Transverse colon (tissue), 4 donors: ENCODE measurements around the gene PAXIP1. TPM values are rescaled to one million over a fixed set of nuclear protein-coding genes. Genes with fewer than 3 reads are reported as not detected.

Source experiments
- DNase-seq: peaks from one replicate; pipeline ENCODE4 v3.0.0-alpha.2; 2019
- H3K27ac ChIP-seq, 4 donors: fragments of 200-600 bp; sonication (generic); 2 replicates each; pipeline ENCODE4 v1.5.1; 2016 to 2018; ENCODE audit warnings: inconsistent platforms in 4 of 4
- H3K27me3 ChIP-seq: fragments of 200-600 bp; sonication (generic); 2 replicates; pipeline ENCODE4 v1.5.1; 2017; ENCODE audit warnings: inconsistent platforms
- H3K36me3 ChIP-seq, 4 donors: fragments of 200-600 bp; sonication (generic); 2 replicates each; pipeline ENCODE4 v1.5.1; 2017 to 2019; ENCODE audit warnings: inconsistent platforms in 4 of 4
- H3K4me1 ChIP-seq, 4 donors: fragments of 200-600 bp; sonication (generic); 2 replicates each; pipeline ENCODE4 v1.5.1; 2017 to 2020; ENCODE audit warnings: inconsistent platforms in 4 of 4
- H3K4me3 ChIP-seq, 4 donors: fragments of 200-600 bp; sonication (generic); 1 replicate in 1 of 4; 2 replicates in 3 of 4; pipeline versions ENCODE4 v1.5.1 to v1.6.1; 2017 to 2019; ENCODE audit warnings: inconsistent platforms in 4 of 4
- H3K9me3 ChIP-seq, 2 donors: fragments of 200-600 bp; sonication (generic); 2 replicates each; pipeline ENCODE4 v1.5.1; 2017 to 2019; ENCODE audit warnings: inconsistent platforms in 2 of 2
- EP300 ChIP-seq: sonication (generic); formaldehyde crosslinking; IDR thresholded peaks from one replicate; pipeline ENCODE4 v1.6.1; 2017; ENCODE audit warnings: antibody characterized with exemption, low read depth
- POLR2A ChIP-seq: fragments of 450-650 bp; IDR thresholded peaks from one replicate; pipeline ENCODE4 v1.6.1; 2016; ENCODE audit warnings: antibody characterized with exemption, mild to moderate bottlenecking, moderate library complexity
- POLR2AphosphoS5 ChIP-seq, 3 donors: sonication (generic); formaldehyde crosslinking; IDR thresholded peaks; one replicate each; pipeline ENCODE4 v1.6.1; 2016; ENCODE audit warnings: antibody characterized with exemption in 3 of 3
- WGBS, 2 donors: methylation state at CpG; one replicate each; pipeline ENCODE4 v1.1.5; 2018; ENCODE audit warnings: low coverage in 1 of 2; 5-methylcytosine and 5-hydroxymethylcytosine counted together
- in situ Hi-C, 4 donors: fragments of 200-750 bp; cut with MboI; loops; one replicate each; pipeline versions ENCODE4 v1.15.0 to v1.15.1; 2017; ENCODE audit warnings: low sequenced_read_pairs in 3 of 4, low pct_ligation_motif_present in 1 of 4, low pct_unique_long_range_greater_than_20kb in 1 of 4
- intact Hi-C: fragments of 100-400 bp; cut with DNase I; formaldehyde crosslinking; loops from one replicate; pipeline ENCODE4 v1.15.1; 2023; ENCODE audit warnings: low total_unique reads
- total RNA-seq, 4 donors: library from RNA; depleted of rRNA; stranded (reverse); fragments of >200 nt; gene quantifications; one replicate each; pipeline ENCODE4 v1.1.0, GENCODE V29; 2016
- TF ChIP-seq, protein P1 (sequence below), 5 experiments: fragments of 200-600 bp in 3 of 5; fragments of 450-650 bp in 2 of 5; sonication (generic) in 3 of 5; IDR thresholded peaks; 1 replicate in 2 of 5; 2 replicates in 3 of 5; pipeline ENCODE4 v1.5.1; 2016 to 2017; ENCODE audit warnings: antibody characterized with exemption in 5 of 5, inconsistent platforms in 3 of 5, mild to moderate bottlenecking in 2 of 5, moderate library complexity in 1 of 5

PAXIP1 gene
- total RNA-seq, 4 donors from 2014 or later = 8.2 to 410 (median 13.3) TPM

DNA sequence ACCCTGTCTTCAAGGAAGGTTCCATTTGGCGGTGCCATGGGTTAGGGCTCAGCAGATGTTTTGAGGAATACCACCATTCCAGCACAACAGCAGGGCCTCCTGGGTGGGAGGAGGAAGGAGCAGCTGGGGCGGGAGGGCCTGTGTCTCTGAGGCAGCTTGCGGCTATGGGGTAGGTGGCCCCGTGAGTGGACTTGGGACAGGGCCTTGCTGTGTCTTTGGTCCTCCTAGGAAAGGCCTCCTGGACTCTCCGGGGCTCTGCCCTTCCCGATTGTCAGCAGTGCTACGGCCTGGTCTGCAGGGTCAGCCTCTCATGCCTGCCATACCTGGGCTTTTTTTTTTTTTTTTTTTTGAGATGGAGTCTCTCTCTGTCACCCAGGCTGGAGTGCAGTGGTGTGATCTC, 96.7 kb downstream of the PAXIP1 start:
- no peak overlapping the region for H3K4me3 ChIP-seq
- no peak overlapping the region for H3K27ac ChIP-seq
- no peaks in the 10 kb centered on the region for H3K27me3 ChIP-seq
- no peak for DNase-seq
- H3K36me3 ChIP-seq = no peaks in the 10 kb centered on the region
- no peaks in the 10 kb centered on the region for H3K4me1 ChIP-seq
- intact Hi-C loops = no loop called here
- WGBS, 2 donors = 91% methylated on average over 7 of the region's 7 CpGs; no CpG with 5 or more reads in 1 of the 2 donors
- in situ Hi-C loops = loop anchor here in 2 of 4 donors (25.0 kb wide), 2 partner anchors 281 to 456 kb away; no protein-coding TSS in a partner anchor
- no peak for TF ChIP-seq POLR2AphosphoS5 (IDR thresholded peaks at IDR 0.05)
- TF ChIP-seq, protein P1, sequence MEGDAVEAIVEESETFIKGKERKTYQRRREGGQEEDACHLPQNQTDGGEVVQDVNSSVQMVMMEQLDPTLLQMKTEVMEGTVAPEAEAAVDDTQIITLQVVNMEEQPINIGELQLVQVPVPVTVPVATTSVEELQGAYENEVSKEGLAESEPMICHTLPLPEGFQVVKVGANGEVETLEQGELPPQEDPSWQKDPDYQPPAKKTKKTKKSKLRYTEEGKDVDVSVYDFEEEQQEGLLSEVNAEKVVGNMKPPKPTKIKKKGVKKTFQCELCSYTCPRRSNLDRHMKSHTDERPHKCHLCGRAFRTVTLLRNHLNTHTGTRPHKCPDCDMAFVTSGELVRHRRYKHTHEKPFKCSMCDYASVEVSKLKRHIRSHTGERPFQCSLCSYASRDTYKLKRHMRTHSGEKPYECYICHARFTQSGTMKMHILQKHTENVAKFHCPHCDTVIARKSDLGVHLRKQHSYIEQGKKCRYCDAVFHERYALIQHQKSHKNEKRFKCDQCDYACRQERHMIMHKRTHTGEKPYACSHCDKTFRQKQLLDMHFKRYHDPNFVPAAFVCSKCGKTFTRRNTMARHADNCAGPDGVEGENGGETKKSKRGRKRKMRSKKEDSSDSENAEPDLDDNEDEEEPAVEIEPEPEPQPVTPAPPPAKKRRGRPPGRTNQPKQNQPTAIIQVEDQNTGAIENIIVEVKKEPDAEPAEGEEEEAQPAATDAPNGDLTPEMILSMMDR (IDR thresholded peaks at IDR 0.05) = no peak
- TF ChIP-seq POLR2A = no peak
- no peak for TF ChIP-seq EP300
- no peaks in the 10 kb centered on the region for H3K9me3 ChIP-seq

DNA sequence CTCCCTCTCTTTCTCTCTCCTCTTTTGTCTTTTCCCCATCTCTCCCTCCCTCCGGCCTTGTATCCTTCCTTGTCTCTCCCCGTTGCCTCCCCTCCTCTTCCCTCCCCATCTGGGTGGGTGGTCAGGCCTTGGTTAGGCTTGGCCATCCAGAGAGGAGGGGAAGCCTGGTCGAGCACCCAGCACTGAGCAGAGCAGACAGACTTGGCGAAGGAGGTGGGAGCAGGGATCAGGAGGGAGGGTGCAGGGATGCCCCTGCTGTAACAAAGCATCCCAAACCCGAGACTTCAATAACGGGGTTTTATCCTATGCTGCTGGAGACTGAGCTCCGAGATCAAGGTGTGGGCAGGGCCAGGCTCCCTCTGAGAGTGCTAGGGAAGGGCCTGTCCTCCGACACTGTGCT, 97.3 kb downstream of the PAXIP1 start:
- 76 to 92% methylated on average over 2 to 8 of the region's 8 CpGs for WGBS, 2 donors
- TF ChIP-seq POLR2AphosphoS5 (IDR thresholded peaks at IDR 0.05) = no peak
- TF ChIP-seq POLR2A = no peak
- TF ChIP-seq EP300 = no peak
- TF ChIP-seq, protein P1 (IDR thresholded peaks at IDR 0.05) = no peak
- no peak for DNase-seq
- intact Hi-C loops (no loop called here), in situ Hi-C loops (loop anchor here in 2 of 4 donors (25.0 kb wide), 2 partner anchors 282 to 457 kb away; no protein-coding TSS in a partner anchor)
- Histone ChIP-seq H3K27ac (no peak overlapping the region), H3K4me3 (no peak overlapping the region), H3K9me3 (no peaks in the 10 kb centered on the region), H3K27me3 (no peaks in the 10 kb centered on the region), H3K4me1 (no peaks in the 10 kb centered on the region), H3K36me3 (no peaks in the 10 kb centered on the region)

DNA sequence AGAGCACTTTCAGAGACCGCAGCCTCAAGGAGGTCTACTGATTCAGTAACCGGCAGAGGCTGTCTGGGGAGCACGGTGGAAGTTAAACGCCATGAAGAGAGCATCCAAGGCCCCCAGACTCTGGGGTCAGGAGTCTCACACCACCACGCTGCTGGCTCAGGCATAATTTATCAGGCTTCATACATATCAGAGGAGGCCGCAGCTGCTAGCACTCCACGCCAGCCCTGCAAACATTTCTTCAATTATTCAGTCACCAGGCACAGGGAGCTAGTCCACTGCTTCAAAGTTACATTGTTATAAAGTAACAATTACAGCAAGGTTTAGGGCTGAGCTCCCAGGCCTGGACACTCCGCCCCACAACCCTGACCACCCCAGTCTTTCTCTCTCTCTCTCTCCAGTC, 97.8 kb downstream of the PAXIP1 start:
- WGBS, 2 donors = 63 to 91% methylated on average over 1 to 8 of the region's 8 CpGs
- intact Hi-C loops (no loop called here), in situ Hi-C loops (loop anchor here in 2 of 4 donors (25.0 kb wide), 2 partner anchors 282 to 457 kb away; no protein-coding TSS in a partner anchor)
- Histone ChIP-seq H3K4me3 (no peak overlapping the region), H3K4me1 (no peaks in the 10 kb centered on the region), H3K36me3 (no peaks in the 10 kb centered on the region), H3K27ac (no peak overlapping the region), H3K9me3 (no peaks in the 10 kb centered on the region), H3K27me3 (no peaks in the 10 kb centered on the region)
- no peak for DNase-seq
- TF ChIP-seq POLR2A = no peak
- TF ChIP-seq, protein P1 (IDR thresholded peaks at IDR 0.05) = no peak
- no peak for TF ChIP-seq POLR2AphosphoS5 (IDR thresholded peaks at IDR 0.05)
- no peak for TF ChIP-seq EP300

DNA sequence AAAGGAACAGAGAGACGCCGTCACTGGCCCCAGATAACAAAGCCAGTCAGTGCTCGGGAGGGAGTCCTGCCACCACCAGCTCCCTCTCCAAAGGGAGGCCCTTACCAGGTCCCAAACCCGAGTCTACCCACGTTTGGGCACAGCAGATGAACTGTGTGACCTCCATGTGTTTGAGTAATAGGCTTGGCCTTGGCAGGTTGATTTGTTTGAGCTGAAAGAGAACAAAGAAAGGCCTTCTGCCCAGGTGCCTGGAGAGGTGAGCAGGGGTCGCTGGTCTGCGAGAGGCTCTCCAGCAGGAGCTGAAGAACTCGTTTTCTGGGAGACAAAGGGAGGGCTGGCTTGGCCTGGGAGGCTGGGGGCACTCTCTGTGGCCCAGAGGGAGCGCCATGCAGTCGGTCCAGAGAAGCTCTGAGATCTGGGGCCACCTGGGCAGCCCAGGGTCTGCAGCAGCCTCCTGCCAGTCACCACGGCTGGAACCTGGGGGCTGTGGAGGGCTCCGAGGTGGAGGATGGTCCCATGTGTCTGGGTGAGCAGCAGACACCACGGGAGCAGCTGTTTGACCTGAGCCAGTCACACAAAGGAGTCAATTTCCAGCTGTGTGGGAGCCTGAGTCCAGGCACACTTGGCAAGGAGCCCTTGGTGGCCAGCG, 99.7 kb downstream of the PAXIP1 start:
- Histone ChIP-seq H3K4me3 (no peak overlapping the region), H3K27ac (no peak overlapping the region), H3K9me3 (no peaks in the 10 kb centered on the region), H3K27me3 (no peaks in the 10 kb centered on the region), H3K36me3 (no peaks in the 10 kb centered on the region), H3K4me1 (no peaks in the 10 kb centered on the region)
- intact Hi-C loops (no loop called here), in situ Hi-C loops (loop anchor here in 2 of 4 donors (25.0 kb wide), 2 partner anchors 284 to 459 kb away; no protein-coding TSS in a partner anchor)
- DNase-seq = no peak
- WGBS, 2 donors = 57% methylated on average over 12 of the region's 14 CpGs; no CpG with 5 or more reads in 1 of the 2 donors
- TF ChIP-seq EP300 = no peak
- TF ChIP-seq POLR2AphosphoS5 (IDR thresholded peaks at IDR 0.05) = no peak
- TF ChIP-seq POLR2A = no peak
- TF ChIP-seq, protein P1 (IDR thresholded peaks at IDR 0.05) = no peak
